Adrenal gland (tissue), 12 donors: ENCODE results near the gene RAD52. TPM values are rescaled to one million over a fixed set of nuclear protein-coding genes. Genes with fewer than 3 reads are reported as not detected.

Source experiments
- DNase-seq, 7 donors: peaks; one replicate each; pipeline ENCODE4 v3.0.0-alpha.2; 2019 to 2020
- H3K27ac ChIP-seq, 5 donors: fragments of 200-600 bp; sonication (generic) in 4 of 5; 1 replicate in 3 of 5; 2 replicates in 2 of 5; pipeline versions ENCODE4 v1.5.1 to v1.8.0; 2016 to 2020; ENCODE audit warnings: mild to moderate bottlenecking in 1 of 5
- H3K27me3 ChIP-seq: fragments of 200-600 bp; 2 replicates; pipeline ENCODE4 v1.8.0; 2021
- H3K36me3 ChIP-seq, 2 donors: fragments of 200-600 bp; replicated peaks in 1 of 2; 1 replicate in 1 of 2; 2 replicates in 1 of 2; pipeline versions ENCODE4 v1.5.1 to v1.8.0; 2018 to 2022
- H3K4me1 ChIP-seq, 2 donors: fragments of 200-600 bp; replicated peaks in 1 of 2; 1 replicate in 1 of 2; 2 replicates in 1 of 2; pipeline versions ENCODE4 v1.5.1 to v1.8.0; 2018 to 2021
- H3K4me3 ChIP-seq, 4 donors: fragments of 200-600 bp; sonication (generic) in 3 of 4; one replicate each; pipeline ENCODE4 v1.5.1; 2016 to 2018
- H3K9me3 ChIP-seq, 3 donors: fragments of 200-600 bp; sonication (generic) in 1 of 3; replicated peaks in 1 of 3; 1 replicate in 2 of 3; 2 replicates in 1 of 3; pipeline versions ENCODE4 v1.5.1 to v1.8.0; 2016 to 2021
- POLR2A ChIP-seq, 2 donors: fragments of 450-650 bp; IDR thresholded peaks; one replicate each; pipeline ENCODE4 v1.6.1; 2017; ENCODE audit warnings: antibody characterized with exemption in 2 of 2, mild to moderate bottlenecking in 2 of 2, moderate library complexity in 1 of 2
- WGBS, 4 donors: extraction: QIAGEN DNeasy Blood & Tissue Kit in 2 of 4; methylation state at CpG; one replicate each; pipeline versions ENCODE4 v1.1.5 to v1.1.7; 2013 to 2017; 5-methylcytosine and 5-hydroxymethylcytosine counted together
- intact Hi-C, 2 donors: fragments of 100-400 bp; cut with DNase I; formaldehyde crosslinking; loops; one replicate each; pipeline versions ENCODE4 v1.14.1 to v1.15.0; 2022 to 2023
- polyA plus RNA-seq, 3 donors: library from polyadenylated mRNA; stranded (reverse); fragments of 200-250 nt in 2 of 3; fragments of 350-450 nt in 1 of 3; fragmentation: Illumina TruSeq in 1 of 3; extraction: RNeasy Lipid Tissue Mini Kit (QIAGEN cat#74804) in 1 of 3; gene quantifications; one replicate each; pipeline ENCODE4 v1.2.3, GENCODE V29; 2013 to 2014
- total RNA-seq, 9 donors: library from RNA; depleted of rRNA in 4 of 9; stranded (reverse); fragments of >200 nt in 4 of 9; fragments of 120-200 nt in 1 of 9; fragmentation: NEBNext Ultra II Directional in 1 of 9; extraction: Animal tissue kit (Norgen Biotek cat#: 25700) in 1 of 9; gene quantifications; one replicate each; pipeline versions ENCODE4 v1.1.0 to v1.2.4, GENCODE V29; 2013 to 2023
- TF ChIP-seq, protein P1 (sequence below), 6 experiments: fragments of 450-650 bp in 4 of 6; fragments of 200-600 bp in 2 of 6; sonication (generic) in 1 of 6; IDR thresholded peaks; 1 replicate in 5 of 6; 2 replicates in 1 of 6; pipeline versions ENCODE4 v1.5.1 to v1.8.0; 2016 to 2021; ENCODE audit warnings: antibody characterized with exemption in 6 of 6, mild to moderate bottlenecking in 2 of 6, moderate library complexity in 1 of 6
- donor health status: healthy with polysubstance abuse.
- donor health status: Bipolar disorder and iron deficiency.
- donor health status: DM: yes; HTN: yes; CAD: no.
- donor health status: DM: no; HTN: no; CAD: no.
- donor health status: DM: no; HTN: no; CAD: no.
- donor health status: DM: yes; HTN: yes; CAD: no.

Gene RAD52
- total and polyA plus RNA-seq, 12 donors, result 5.5 to 22.6 (median 11.2) TPM

- no peaks in the 10 kb centered on the region for H3K9me3 ChIP-seq
- peak; percentile 71 to 88 (median 81) for DNase-seq
- intact Hi-C loops, result loop anchor here in 1 of 2 donors (10.0 kb wide), 1 partner anchor 85 kb away; no protein-coding TSS in a partner anchor
- H3K27me3 ChIP-seq, result no peaks in the 10 kb centered on the region
- WGBS, 4 donors, result 1 to 3% (median 1%) methylated on average over 23 to 40 of the region's 40 CpGs
- H3K36me3 ChIP-seq, result no peaks in the 10 kb centered on the region
- peak in 1 of 2 donors; percentile 31 for TF ChIP-seq POLR2A (IDR thresholded peaks at IDR 0.05)
- TF ChIP-seq, protein P1, sequence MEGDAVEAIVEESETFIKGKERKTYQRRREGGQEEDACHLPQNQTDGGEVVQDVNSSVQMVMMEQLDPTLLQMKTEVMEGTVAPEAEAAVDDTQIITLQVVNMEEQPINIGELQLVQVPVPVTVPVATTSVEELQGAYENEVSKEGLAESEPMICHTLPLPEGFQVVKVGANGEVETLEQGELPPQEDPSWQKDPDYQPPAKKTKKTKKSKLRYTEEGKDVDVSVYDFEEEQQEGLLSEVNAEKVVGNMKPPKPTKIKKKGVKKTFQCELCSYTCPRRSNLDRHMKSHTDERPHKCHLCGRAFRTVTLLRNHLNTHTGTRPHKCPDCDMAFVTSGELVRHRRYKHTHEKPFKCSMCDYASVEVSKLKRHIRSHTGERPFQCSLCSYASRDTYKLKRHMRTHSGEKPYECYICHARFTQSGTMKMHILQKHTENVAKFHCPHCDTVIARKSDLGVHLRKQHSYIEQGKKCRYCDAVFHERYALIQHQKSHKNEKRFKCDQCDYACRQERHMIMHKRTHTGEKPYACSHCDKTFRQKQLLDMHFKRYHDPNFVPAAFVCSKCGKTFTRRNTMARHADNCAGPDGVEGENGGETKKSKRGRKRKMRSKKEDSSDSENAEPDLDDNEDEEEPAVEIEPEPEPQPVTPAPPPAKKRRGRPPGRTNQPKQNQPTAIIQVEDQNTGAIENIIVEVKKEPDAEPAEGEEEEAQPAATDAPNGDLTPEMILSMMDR (IDR thresholded peaks at IDR 0.05), result peak in 3 of 6 experiments; percentile 15 to 24 (median 23)
- peak overlapping the region; percentile 91 to 100 (median 99) for H3K27ac ChIP-seq
- H3K4me1 ChIP-seq, result peaks cover 15 to 52% of the 10 kb centered on the region in 2 donors
- peak overlapping the region; percentile 37 to 73 (median 52) for H3K4me3 ChIP-seq
Observed at GRCh38 chr12:989751-990660, 40.5 kb upstream of the RAD52 start.

DNA sequence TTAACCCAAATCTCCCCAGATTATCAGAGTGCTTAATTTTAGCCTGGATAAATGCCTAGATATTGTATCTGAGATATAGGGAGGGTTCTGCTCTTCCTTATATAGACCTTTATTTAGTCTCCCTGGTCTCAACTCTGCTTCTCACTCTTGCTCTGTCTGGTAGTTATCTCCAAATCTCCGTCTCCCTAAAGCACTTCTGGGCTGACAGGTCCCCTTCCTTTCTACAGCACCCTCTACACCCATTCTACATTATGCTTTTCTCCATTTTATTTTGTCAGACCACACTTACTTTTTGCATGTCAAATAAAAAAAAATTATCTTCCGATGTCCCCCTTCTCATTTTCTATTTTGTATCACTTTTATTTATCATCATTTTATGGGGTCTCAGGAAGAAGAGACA lies 39.6 kb upstream of the RAD52 start:
- H3K27ac ChIP-seq, result peak overlapping the region in 2 of 5 donors; percentile 91 to 100
- H3K27me3 ChIP-seq, result no peaks in the 10 kb centered on the region
- H3K4me1 ChIP-seq, result peaks cover 15 to 47% of the 10 kb centered on the region in 2 donors
- no peaks in the 10 kb centered on the region for H3K36me3 ChIP-seq
- H3K9me3 ChIP-seq, result no peaks in the 10 kb centered on the region
- WGBS, 4 donors, result 68 to 80% (median 76%) methylated on average over 2 of the region's 2 CpGs
- TF ChIP-seq, protein P1 (IDR thresholded peaks at IDR 0.05), result no peak
- no peak overlapping the region for H3K4me3 ChIP-seq
- intact Hi-C loops, result no loop called here
- no peak for DNase-seq

- WGBS, 4 donors, result 64 to 73% (median 71%) methylated on average over 4 of the region's 4 CpGs
- H3K27ac ChIP-seq, result no peak overlapping the region
- no peaks in the 10 kb centered on the region for H3K27me3 ChIP-seq
- no peaks in the 10 kb centered on the region for H3K9me3 ChIP-seq
- H3K4me3 ChIP-seq, result no peak overlapping the region
- peaks cover 15 to 43% of the 10 kb centered on the region in 2 donors for H3K4me1 ChIP-seq
- intact Hi-C loops, result no loop called here
- no peak for DNase-seq
- TF ChIP-seq POLR2A (IDR thresholded peaks at IDR 0.05), result no peak
- TF ChIP-seq, protein P1 (IDR thresholded peaks at IDR 0.05), result no peak
- H3K36me3 ChIP-seq, result no peaks in the 10 kb centered on the region
Observed at GRCh38 chr12:988646-989045, 39.2 kb upstream of the RAD52 start.

GRCh38 chr12:981961-982360 lies 32.5 kb upstream of the RAD52 start:
- intact Hi-C loops, result no loop called here

More at GRCh38 chr12:981961-982360, 32.5 kb upstream of the RAD52 start:
- no peak overlapping the region for H3K4me3 ChIP-seq
- WGBS, 4 donors, result 89 to 95% (median 93%) methylated on average over 3 of the region's 3 CpGs
- H3K27me3 ChIP-seq, result no peaks in the 10 kb centered on the region
- no peaks in the 10 kb centered on the region for H3K4me1 ChIP-seq
- no peak for DNase-seq
- TF ChIP-seq, protein P1 (IDR thresholded peaks at IDR 0.05), result no peak
- TF ChIP-seq POLR2A (IDR thresholded peaks at IDR 0.05), result no peak
- H3K9me3 ChIP-seq, result no peaks in the 10 kb centered on the region
- no peaks in the 10 kb centered on the region for H3K36me3 ChIP-seq
- H3K27ac ChIP-seq, result no peak overlapping the region
